NCI-H460 (cell line): ENCODE results near the gene ULK4. TPM values are rescaled to one million over a fixed set of nuclear protein-coding genes. Genes with fewer than 3 reads are reported as not detected.

Source experiments
- DNase-seq: peaks from one replicate; pipeline ENCODE4 v3.0.0-alpha.2; 2016; ENCODE audit warnings: low read depth; ENCODE audit errors: extremely low read depth
- total RNA-seq: library from RNA; depleted of rRNA; stranded (reverse); fragments of >200 nt; shearing (Covaris generic); gene quantifications from 2 replicates; pipeline ENCODE4 v1.2.3, GENCODE V29; 2014

Gene ULK4
- total RNA-seq, 1 experiment from 2014 or later = 5.6 TPM

DNA sequence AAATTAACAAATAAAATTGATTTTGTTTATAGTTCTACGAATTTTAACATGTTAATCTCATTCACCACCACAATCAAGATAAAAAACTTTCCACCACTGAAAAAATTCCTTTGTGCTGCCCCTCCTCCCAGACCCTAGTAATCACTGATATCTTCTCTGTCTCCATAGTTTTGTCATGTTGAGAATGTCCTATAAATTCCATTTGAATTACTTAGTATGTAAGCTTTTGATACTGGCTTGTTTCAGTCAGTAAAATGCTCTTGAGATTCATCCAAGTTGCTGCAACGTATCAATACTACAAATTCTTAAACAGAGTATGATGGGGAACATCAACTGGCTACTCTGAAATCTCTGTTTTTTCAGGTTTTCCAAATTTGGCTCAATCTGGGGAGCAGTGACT, 633.0 kb downstream of the ULK4 start:
- no peak for DNase-seq

DNA sequence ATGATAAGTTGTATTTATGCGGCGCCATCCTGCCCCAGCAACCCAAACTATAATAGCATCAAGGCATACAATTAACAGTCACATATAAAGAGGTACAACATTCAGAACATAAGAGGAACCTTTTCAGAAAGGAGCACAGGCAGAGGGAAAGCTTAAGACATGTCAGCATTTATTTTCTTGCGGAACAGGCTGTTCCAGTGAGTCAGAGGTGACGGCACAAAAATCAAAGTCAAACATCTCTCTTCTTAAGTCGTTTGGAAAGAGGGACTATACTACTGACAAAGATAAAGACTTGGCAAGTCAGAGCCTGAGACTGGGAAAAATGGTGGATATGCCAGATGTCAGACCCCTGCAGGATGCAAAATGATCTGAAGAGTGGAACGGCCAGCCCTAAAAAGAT, 634.2 kb downstream of the ULK4 start:
- DNase-seq = no peak

DNA sequence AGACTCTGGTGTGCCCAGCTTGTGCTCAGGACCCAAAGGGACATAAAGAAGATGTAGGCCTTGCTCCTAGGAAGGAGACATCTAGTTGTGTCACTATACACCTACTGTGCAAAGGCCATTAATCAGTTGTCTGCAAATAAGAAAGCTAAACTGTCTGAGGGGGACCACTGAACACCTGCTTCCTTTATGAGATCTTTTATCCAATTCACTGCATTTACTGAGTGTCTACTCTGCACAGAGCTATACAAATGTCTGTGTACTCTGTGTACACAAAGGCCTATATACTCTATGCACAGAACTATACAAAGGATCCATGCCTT, 637.8 kb downstream of the ULK4 start:
- no peak for DNase-seq

DNA sequence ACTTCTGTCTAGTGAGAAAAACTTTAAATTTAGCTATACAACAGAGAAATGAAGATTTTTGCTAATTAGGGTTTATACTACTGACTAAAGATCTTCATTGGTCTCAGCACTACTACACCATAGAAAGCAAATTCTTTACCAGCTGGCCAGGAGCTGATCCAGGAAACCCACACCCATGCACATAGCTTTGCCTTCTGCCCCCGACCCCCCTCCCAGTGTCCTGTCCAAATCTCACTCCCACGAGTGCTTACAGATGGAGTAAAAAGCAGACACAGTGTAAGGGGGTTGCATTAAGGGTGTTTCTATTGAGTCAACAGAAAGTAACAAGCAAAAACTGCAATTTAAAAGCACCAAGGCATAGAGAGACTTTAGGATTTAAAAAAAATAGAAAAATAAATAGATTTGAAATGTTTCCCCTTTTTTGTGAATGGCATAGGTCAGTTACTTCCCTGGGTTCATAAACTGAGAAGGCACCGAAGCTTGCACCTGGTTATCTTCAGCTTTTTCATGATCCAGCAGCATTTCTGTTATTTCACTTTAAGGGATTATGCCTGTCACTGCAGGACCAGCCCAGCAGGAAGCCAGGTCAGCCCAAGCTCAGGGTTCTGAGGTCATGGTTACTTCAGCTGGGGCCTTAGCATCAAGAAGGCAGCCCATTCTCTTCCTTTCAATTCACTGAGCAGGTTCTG, 638.3 kb downstream of the ULK4 start:
- no peak for DNase-seq

DNA sequence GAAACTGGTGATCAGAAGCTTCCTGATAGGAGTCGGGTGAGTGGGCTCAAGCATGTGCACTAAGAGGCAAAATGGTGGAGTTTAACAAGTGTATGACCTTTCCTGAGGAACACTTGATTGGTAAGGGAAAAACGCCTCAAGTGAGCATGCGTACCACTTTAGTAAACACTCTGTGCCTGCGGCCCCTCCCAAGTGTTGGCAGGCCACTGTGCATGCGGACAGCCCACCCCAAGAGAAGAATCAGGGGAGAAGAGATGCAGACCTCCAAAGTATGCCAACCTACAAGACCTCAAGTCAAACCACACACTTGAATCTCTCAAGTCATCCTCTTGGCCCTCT, 640.3 kb downstream of the ULK4 start:
- no peak for DNase-seq

DNA sequence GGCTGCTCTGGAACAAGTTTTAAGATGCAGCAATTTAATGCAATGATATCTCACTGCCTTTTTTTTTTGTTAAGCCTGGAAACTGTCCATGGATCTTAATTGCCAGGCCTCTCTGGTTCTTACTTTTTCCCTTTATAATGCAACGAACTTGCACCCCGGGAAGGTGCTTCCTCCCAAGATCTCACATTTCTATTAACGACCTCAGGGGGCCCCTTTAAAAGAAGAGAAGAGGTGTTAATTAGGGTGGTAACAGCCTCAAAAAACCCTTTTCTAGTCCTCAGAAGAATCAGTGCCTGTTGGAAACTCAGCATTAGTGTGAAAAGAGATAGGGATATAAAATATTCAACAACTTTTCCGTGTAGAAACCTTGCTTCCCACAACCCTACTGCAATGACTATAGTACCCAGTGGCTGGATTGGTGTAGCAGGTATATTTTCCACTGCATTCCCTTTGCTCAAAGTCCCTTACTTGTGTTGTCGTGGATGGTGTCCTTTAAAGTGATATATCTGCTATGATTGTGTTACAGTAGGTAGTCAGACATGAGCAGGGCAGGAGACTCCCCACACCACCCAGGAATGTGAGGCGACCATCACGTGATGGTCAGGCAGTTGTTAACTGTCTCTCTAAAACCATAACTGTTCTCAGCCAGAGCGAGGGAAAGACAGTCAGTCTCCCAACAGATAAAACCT, 640.8 kb downstream of the ULK4 start:
- DNase-seq = no peak

DNA sequence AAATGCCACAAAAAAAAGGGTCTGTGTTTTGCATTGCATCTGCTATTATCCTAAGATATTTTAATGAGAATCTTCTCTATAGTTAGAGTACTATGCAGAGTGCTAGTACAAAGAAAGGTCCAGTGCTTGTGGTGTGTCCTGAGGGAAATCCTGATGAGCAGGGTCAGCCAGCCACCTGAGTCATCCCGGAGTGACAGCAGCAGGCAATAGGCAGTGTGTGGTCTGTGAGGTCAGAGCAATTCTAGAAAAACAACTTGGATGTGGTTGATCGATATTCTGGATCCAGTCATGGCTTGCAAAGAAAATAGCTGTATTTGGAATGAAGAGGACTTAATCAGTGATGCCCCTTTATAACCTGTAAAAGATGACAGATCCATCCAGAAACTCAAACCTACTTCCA, 643.4 kb downstream of the ULK4 start:
- DNase-seq = no peak

DNA sequence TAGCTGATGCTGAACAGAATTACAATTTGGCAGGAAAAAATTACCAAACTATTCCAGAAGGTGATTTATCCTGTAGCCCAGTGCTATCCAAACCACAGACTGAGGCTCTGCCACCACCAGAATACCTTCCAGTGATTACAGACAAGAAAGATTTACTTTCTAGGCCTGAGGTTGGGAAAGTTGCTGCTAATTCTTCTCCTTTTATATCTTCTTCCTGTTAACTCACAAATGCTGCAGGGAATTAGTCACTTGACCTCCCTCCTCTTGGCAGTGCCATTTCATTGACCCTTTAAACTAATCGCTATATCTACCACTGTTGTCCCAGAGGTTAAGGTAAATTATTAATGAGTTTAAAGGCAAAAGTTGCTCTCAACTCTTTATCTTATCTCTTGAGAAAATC, 644.2 kb downstream of the ULK4 start:
- no peak for DNase-seq

DNA sequence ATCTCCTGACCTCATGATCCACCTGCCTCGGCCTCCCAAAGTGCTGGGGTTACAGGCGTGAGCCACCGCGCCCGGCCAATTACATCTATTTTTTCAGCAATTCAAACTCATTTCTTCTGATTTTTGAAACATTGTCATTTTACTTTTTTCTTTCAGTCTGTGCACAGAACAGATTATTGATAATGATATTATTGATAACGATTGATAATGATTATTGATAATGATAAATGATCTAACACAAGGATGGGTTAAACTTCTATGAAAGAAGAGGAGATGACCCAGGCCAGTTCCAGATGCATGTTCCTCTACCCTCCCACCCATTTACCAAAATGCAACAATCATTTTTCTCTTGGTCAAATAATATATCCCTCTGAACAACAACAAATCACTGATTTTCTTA, 644.6 kb downstream of the ULK4 start:
- DNase-seq = no peak

DNA sequence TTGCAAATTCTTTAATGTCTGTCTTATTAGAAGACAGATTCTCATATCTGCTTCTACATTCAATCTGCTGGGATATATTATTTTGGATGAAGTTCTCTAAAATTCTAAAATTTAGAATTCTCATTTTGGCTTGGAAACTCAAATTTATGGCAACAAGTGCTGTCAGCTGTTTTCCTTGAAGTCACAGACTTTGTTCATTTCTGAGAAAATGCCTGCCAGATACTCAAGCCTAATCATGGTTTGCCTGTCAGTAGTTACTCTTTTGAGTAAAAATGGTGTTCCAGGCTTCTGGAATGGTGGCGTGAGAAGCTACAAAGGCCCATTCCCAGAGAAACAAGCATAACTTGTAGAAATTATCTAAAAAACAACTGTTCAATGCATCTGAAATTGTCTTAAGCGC, 646.8 kb downstream of the ULK4 start:
- DNase-seq = no peak

DNA sequence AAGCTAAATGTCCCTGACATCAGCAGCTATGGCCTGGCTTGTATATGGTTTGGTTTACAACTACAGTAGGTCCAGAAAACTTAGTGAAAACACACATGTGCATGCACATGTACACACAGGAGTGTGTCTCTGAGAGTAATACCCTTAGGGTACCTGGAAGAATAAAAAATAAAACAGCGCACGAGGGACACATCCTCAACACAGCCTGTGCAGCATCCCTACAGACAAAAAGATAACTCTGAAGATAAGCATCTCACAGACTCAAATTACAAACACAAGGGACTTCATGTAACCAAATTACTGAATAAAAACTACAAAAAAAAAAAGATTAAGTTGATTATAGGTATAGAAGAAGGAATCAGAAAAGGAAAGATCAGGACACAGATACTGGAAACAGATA, 653.8 kb downstream of the ULK4 start:
- no peak for DNase-seq

DNA sequence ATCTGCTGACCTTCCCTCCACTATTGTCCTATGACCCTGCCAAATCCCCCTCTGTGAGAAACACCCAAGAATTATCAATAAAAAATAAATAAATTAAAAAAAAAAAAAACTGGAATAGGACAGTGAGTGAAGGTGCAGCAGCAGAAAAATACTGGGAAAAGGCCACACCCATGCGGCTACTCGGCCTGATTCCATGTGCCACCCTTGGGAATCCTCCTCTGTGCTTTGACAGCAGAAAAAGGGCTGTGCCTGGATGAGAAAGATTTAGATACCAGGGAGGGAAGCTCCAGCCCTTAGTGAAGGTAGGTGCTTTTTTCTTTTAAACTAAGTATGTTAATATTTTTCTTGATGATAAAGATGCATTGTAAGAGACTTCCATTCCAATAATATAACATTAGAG, 654.8 kb downstream of the ULK4 start:
- DNase-seq = no peak

DNA sequence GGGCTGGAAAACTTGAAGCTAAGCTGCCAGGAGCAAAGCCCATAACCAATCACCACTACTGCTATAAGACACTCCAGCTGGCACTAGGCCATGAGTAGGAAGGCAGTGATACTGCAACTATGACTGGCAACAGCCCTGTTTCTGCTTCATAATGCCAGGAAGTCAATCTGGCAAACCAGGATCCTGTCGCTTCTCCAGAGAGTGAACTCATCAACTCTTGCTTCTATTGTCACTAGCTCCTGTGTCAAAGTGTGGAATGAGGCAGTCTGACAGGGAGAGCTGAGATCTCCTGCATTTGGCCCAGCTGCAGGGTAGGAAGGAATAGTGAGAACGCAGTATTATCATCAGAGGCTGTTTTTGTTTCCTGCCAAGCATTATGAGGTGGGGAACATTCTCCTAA, 657.3 kb downstream of the ULK4 start:
- DNase-seq = no peak

DNA sequence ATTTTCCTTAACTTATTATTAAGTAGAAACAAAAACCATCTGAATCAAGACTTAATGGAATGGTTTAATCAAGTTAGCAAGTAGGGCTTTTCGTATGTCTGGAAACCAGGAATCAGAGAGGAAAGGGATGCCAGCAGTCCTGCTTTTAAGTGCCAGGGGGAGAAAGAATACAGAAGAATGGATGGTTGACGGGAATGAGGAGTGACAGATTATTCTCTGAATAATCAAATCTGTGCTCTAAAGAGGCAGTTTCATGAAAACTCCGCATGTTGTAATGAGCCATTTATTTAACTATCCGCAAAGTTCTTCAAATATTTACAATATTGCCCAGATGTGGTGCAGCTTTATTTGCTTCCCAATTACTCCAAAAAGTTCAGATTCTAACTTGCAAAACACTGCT, 659.6 kb downstream of the ULK4 start:
- DNase-seq = no peak

DNA sequence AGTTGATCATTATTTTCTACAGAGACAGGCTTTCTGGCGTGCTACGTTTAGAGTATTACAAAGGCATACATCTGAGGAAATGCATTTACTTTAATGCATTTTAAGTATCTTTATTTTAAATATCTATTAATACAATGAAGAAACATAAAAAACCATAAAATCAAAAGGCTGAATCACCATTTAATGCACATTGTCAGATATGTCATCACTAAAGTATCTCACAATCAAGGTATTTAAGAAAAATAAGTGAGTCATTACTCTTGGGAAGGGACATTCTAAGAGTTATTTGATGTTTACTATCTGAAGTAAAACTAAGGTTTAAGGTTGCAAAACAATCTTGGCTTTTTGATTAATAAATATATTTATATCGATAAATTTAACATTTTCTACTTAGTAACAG, 660.4 kb downstream of the ULK4 start:
- no peak for DNase-seq

DNA sequence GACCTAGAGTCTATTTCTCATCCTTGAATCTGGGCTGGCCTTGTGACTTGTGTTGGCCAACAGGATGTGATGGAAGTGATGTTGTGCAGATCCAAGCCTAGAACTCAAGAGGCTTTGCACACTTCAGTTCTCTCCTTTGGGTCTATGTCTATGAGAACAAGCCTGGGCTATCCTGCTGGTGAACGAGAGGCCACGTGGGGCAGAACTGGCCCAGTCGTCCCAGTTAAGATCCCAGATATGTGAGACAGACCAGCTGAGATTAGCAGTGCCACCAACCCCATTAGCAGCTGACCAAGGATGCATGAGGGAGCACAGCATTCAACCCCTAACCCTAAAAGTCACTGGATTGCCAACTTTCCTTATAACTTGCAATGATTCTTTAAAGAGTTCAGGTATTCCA, 662.9 kb downstream of the ULK4 start:
- no peak for DNase-seq

DNA sequence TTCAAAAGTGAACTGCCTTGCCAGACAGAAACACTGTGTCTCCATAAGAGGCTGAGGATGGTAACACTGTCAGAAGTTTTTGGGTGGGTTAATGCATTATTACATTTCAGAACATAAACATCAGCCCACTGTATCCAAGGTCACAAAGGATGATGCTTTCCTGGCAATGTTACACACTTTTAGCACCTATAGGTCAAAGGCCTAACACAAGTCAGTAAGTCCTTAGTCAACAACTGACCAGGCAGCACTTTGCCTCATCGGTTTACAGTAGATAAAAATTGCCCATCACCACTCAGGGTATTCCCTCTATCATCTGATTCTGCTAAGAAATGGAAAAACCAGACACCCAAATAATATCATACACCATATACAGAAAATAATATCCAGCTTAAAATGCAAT, 664.2 kb downstream of the ULK4 start:
- DNase-seq = no peak

DNA sequence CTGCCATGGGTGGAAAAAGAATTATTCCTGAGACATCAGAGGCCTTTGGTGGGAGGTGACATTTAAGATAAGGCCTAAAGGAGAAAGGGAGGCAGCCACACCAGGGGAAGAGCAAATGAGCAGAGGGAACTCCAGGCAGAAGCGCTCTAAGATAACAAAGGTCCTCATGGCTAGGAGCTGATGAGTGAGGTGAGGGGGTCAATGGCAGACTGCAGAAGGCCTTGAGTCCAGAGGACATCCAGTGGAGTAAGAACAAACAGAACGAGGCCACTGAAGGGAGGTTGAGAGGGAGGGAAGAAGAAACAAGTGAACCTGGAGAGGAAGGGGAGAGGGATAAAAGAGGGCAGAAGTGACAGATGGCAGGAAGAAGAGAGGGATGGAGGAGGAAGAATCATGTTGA, 665.3 kb downstream of the ULK4 start:
- DNase-seq = no peak

DNA sequence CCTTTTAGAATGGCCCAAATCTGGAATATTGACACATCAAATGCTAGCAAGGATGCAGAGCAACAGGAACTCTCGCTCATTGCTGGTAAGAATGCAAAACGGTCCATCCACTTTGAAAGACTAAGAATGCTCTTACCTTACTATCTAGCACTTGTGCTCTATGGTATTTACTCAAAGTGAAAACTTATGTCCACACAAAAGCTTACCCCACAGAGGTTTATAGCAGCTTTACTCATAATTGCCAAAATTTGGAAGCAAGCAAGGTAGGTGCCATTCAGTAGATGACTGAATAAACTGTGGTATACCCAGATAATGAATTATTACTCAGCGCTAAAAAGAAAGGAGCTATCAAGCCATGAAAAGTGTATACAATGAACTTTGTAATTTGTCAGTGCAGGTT, 666.2 kb downstream of the ULK4 start:
- no peak for DNase-seq

DNA sequence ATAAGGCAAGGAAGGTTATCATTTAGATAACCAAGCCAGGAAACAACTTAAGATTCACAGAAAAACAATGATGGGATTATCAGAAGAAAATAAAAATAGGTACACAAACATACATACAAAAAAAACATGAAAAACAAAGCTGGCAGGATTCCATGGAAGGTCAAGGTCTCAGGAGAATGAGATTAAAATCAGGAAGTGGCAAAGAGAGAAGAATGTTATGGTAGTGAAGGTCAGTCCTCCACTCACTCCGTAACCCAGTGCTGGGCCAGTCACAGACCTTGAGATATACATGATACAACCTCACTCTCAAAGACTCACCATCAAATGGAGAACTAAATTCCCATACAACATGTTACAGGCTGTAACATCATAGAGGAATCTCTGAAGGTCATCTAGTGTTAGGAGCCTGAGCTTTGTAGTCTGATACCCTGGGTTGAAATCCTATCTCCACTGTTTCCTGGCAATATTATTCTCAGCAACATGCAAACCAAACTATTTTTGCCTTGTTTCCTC, 668.7 kb downstream of the ULK4 start:
- no peak for DNase-seq

DNA sequence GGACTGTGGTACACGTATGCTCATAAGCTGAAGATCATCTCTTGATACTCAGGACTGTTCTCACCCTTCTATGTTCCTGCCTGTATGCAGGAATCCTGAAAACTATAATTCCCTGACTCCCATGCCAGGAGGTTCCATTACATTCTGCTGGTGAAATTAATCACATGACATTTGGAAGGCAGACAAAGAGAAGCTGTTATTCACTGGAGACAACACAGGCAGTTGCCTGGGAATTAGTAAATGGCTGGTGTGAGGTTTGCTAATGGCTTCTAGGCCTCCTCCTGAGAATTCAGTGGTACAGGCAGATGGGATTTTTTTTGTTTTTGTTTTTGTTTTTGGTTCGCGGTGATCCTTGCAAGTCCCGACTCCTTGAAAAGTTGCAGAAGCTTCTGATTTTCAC, 671.2 kb downstream of the ULK4 start:
- no peak for DNase-seq

DNA sequence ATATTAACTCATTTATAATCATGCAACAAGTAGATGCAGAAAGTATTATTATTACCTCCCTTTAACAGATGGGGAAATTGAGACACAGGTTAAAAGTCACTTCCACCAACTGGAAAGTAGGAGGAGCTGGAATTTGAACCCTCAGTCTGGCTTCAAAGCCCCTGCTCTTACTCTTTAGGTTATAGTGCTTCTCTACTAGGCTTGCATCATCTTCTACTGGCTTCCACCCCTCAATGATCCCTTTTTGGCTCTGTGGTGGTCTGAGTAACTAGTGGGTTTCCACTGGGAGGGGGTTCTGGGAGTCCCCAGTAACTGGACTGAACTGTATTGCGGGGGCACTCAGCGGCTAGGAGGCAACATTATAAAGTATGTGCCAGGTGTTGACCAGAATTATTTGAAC, 671.6 kb downstream of the ULK4 start:
- no peak for DNase-seq

DNA sequence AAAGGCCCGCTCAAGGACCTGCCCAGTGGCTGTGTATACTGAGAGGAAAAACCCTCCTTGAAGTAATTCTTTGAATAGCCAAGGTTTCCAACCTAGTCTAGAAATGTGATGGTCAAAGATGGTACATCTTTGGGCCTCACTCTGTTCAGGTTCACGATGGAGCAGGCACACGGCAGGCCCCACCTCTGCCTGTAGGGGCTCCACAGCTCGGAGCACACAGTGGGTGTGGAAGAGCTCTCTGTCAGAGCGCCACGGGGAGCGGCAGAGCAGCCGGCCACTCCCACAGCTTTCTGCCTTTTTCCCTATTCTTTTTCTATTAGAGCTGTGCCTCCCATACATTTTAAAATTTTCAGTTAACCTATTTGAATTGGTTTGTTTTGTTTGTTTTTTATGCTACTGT, 673.1 kb downstream of the ULK4 start:
- no peak for DNase-seq
